Breast epithelium (tissue), 3 donors: ENCODE results near the gene TNK2.

Experiments used
- CTCF ChIP-seq, 3 donors: fragments of 450-650 bp; IDR thresholded peaks; one replicate each; pipeline ENCODE4 v1.5.1; 2016 to 2017; ENCODE audit warnings: antibody characterized with exemption in 3 of 3, mild to moderate bottlenecking in 3 of 3, moderate library complexity in 3 of 3
- POLR2A ChIP-seq: fragments of 450-650 bp; IDR thresholded peaks from one replicate; pipeline ENCODE4 v1.6.1; 2016; ENCODE audit warnings: antibody characterized with exemption, mild to moderate bottlenecking, moderate library complexity

- no peak for TF ChIP-seq CTCF (IDR thresholded peaks at IDR 0.05)
- no peak for TF ChIP-seq POLR2A
Measured at GRCh38 chr3:195854628-195855294, 53.6 kb downstream of the TNK2 start.
